HCT116 (cell line): ENCODE results near the gene ATP1B3. TPM values are rescaled to one million over a fixed set of nuclear protein-coding genes. Genes with fewer than 3 reads are reported as not detected.

Experiments
- ATAC-seq: fragments of 200-7000 bp; cut with Tn5 transposase; 2 replicates; pipeline ENCODE4 v1.9.1; 2020; ENCODE audit warnings: mild to moderate bottlenecking, moderate library complexity
- BruUV-seq: library from RNA; stranded (reverse); fragments of 400-500 nt; replicated peaks from 2 replicates; lab custom pipeline; 2021; lab: Mats Ljungman, UMichigan
- CTCF ChIA-PET: fragments of 300-600 bp; sonication (Branson Sonifier 250); formaldehyde crosslinking; loops from one replicate; lab custom pipeline; 2021; ENCODE audit warnings: antibody characterized with exemption; lab: Charles Lee
- POLR2A ChIA-PET: fragments of 300-600, 350-600 bp; sonication (Branson Sonifier 250); formaldehyde crosslinking; loops from one replicate; lab custom pipeline; 2021; ENCODE audit warnings: antibody characterized with exemption; lab: Charles Lee
- RAD21 ChIA-PET, 2 experiments: fragments of 300-600 bp; sonication (Branson Sonifier 250); formaldehyde crosslinking; loops; one replicate each; lab custom pipeline; 2023; ENCODE audit warnings: low total read pairs in 2 of 2; ENCODE audit not compliant: uncharacterized antibody in 2 of 2, unreplicated experiment in 2 of 2, low non-redundant PET in 1 of 2; lab: Charles Lee
- DNase-seq: peaks from one replicate; pipeline ENCODE4 v3.0.0-alpha.2; 2010; ENCODE audit warnings: low read depth, low spot score
- H2AFZ ChIP-seq: fragments of 200-600 bp; shearing (Covaris generic), sonication (generic); 2 replicates; pipeline ENCODE4 v1.6.1; 2017; ENCODE audit warnings: low read depth, mixed run types, mixed read lengths, antibody characterized with exemption, low read length; ENCODE audit not compliant: poor library complexity, severe bottlenecking
- H3K27ac ChIP-seq: 2 replicates; pipeline ENCODE4 v1.5.1; 2012; ENCODE audit warnings: low read depth, low read length
- H3K27me3 ChIP-seq: fragments of 200-600 bp; sonication (generic); 2 replicates; pipeline ENCODE4 v1.6.1; 2016; ENCODE audit warnings: mixed run types, low read length, mixed read lengths; ENCODE audit not compliant: insufficient read depth
- H3K36me3 ChIP-seq, 2 experiments: fragments of 200-500 bp in 1 of 2; fragments of 200-600 bp in 1 of 2; sonication (Bioruptor generic) in 1 of 2; sonication (generic) in 1 of 2; 2 replicates each; pipeline versions ENCODE4 v1.5.1 to v1.6.1; 2014 to 2016; ENCODE audit warnings: low read length in 2 of 2, inconsistent platforms in 1 of 2, mixed read lengths in 1 of 2, mixed run types in 1 of 2; ENCODE audit not compliant: insufficient read depth in 2 of 2, control insufficient read depth in 1 of 2
- H3K4me1 ChIP-seq, 2 experiments: fragments of 200-600 bp in 1 of 2; sonication (generic) in 1 of 2; 2 replicates each; pipeline versions ENCODE4 v1.5.1 to v1.6.1; 2012 to 2017; ENCODE audit warnings: low read length in 2 of 2, inconsistent platforms in 1 of 2, mild to moderate bottlenecking in 1 of 2, mixed read lengths in 1 of 2, mixed run types in 1 of 2, moderate library complexity in 1 of 2; ENCODE audit not compliant: insufficient read depth in 2 of 2, control insufficient read depth in 1 of 2
- H3K4me2 ChIP-seq: fragments of 200-600 bp; sonication (generic); 2 replicates; pipeline ENCODE4 v1.6.1; 2017; ENCODE audit warnings: mixed run types, low read length, mixed read lengths
- H3K4me3 ChIP-seq, 2 experiments: fragments of 200-600 bp in 1 of 2; sonication (generic) in 1 of 2; replicated peaks in 1 of 2; 2 replicates each; pipeline ENCODE4 v1.5.1; 2011 to 2016; ENCODE audit warnings: low read length in 2 of 2, control low read depth in 1 of 2, low read depth in 1 of 2, mild to moderate bottlenecking in 1 of 2, mixed read lengths in 1 of 2, mixed run types in 1 of 2
- H3K79me2 ChIP-seq: fragments of 200-600 bp; sonication (generic); 2 replicates; pipeline ENCODE4 v1.6.1; 2017; ENCODE audit warnings: mild to moderate bottlenecking, mixed run types, low read length, moderate library complexity, mixed read lengths; ENCODE audit not compliant: insufficient read depth
- H3K9ac ChIP-seq: fragments of 200-600 bp; sonication (generic); 2 replicates; pipeline ENCODE4 v1.6.1; 2016; ENCODE audit warnings: low read length, mixed read lengths
- H3K9me2 ChIP-seq: fragments of 200-600 bp; sonication (generic), shearing (Covaris generic); 2 replicates; pipeline ENCODE4 v1.6.1; 2017; ENCODE audit warnings: mixed run types, mild to moderate bottlenecking, moderate library complexity; ENCODE audit not compliant: insufficient read depth
- H3K9me3 ChIP-seq, 2 experiments: fragments of 200-500 bp in 1 of 2; fragments of 200-600 bp in 1 of 2; sonication (Bioruptor generic) in 1 of 2; sonication (generic) in 1 of 2; 2 replicates each; pipeline ENCODE4 v1.6.1; 2014 to 2017; ENCODE audit warnings: low read length in 2 of 2, mixed read lengths in 2 of 2, inconsistent platforms in 1 of 2, low read depth in 1 of 2, mild to moderate bottlenecking in 1 of 2, mixed run types in 1 of 2, moderate library complexity in 1 of 2; ENCODE audit not compliant: control insufficient read depth in 1 of 2, insufficient read depth in 1 of 2
- H4K20me1 ChIP-seq: fragments of 200-600 bp; sonication (generic), shearing (Covaris generic); 2 replicates; pipeline ENCODE4 v1.6.1; 2017; ENCODE audit warnings: mixed run types, mild to moderate bottlenecking, moderate library complexity; ENCODE audit not compliant: insufficient read depth
- CBX3 ChIP-seq: IDR thresholded peaks from 2 replicates; pipeline ENCODE4 v1.6.1; 2012; ENCODE audit warnings: low read depth
- CEBPB ChIP-seq: IDR thresholded peaks from 2 replicates; pipeline ENCODE4 v1.6.1; 2012; ENCODE audit warnings: low read depth
- EZH2phosphoT487 ChIP-seq: fragments of 200-600 bp; IDR thresholded peaks from 2 replicates; pipeline ENCODE4 v1.6.1; 2018; ENCODE audit warnings: antibody characterized with exemption, borderline replicate concordance
- FOSL1 ChIP-seq: IDR thresholded peaks from 2 replicates; pipeline ENCODE4 v1.6.1; 2012; ENCODE audit warnings: low read depth
- JUND ChIP-seq: IDR thresholded peaks from 2 replicates; pipeline ENCODE4 v1.6.1; 2012
- POLR2A ChIP-seq: IDR thresholded peaks from 2 replicates; pipeline ENCODE4 v1.7.0; 2011; ENCODE audit warnings: borderline replicate concordance; ENCODE audit not compliant: insufficient read depth, insufficient read length; ENCODE audit errors: extremely low read depth
- RAD21 ChIP-seq: IDR thresholded peaks from 2 replicates; pipeline ENCODE4 v1.6.1; 2012; ENCODE audit warnings: low read depth, mild to moderate bottlenecking
- SIN3A ChIP-seq: IDR thresholded peaks from 2 replicates; pipeline ENCODE4 v1.6.1; 2012; ENCODE audit warnings: low read depth
- SP1 ChIP-seq: IDR thresholded peaks from 2 replicates; pipeline ENCODE4 v1.6.1; 2012; ENCODE audit warnings: low read depth
- TCF7L2 ChIP-seq: IDR thresholded peaks from 2 replicates; pipeline ENCODE4 v1.7.0; 2011; ENCODE audit warnings: borderline replicate concordance, inconsistent platforms; ENCODE audit not compliant: insufficient read depth, insufficient read length; ENCODE audit errors: extremely low read depth
- YY1 ChIP-seq: IDR thresholded peaks from 2 replicates; pipeline ENCODE4 v1.6.1; 2011; ENCODE audit warnings: low read length, low read depth, moderate library complexity, mild to moderate bottlenecking; ENCODE audit not compliant: insufficient replicate concordance; ENCODE audit errors: extremely low read depth
- intact Hi-C: fragments of 100-400 bp; cut with micrococcal nuclease; formaldehyde crosslinking; loops from 2 replicates; pipeline ENCODE4 v1.10.0; 2022
- total RNA-seq: library from RNA; stranded (reverse); gene quantifications from one replicate; pipeline ENCODE4 v1.2.1, GENCODE V29; 2021; ENCODE audit not compliant: unreplicated experiment
- TF ChIP-seq, protein P1 (sequence below): IDR thresholded peaks from 2 replicates; pipeline ENCODE4 v1.6.1; 2011; ENCODE audit warnings: mild to moderate bottlenecking, low read length, moderate library complexity; ENCODE audit not compliant: insufficient replicate concordance; ENCODE audit errors: extremely low read depth
- TF ChIP-seq, protein P2 (sequence below), 3 experiments: fragments of 200-600 bp in 1 of 3; sonication (generic) in 1 of 3; IDR thresholded peaks in 2 of 3; conservative IDR thresholded peaks in 1 of 3; 2 replicates each; pipeline ENCODE4 v1.5.1; 2012 to 2017; ENCODE audit warnings: low read depth in 2 of 3, low read length in 2 of 3, antibody characterized with exemption in 1 of 3, borderline replicate concordance in 1 of 3, control low read depth in 1 of 3, mild to moderate bottlenecking in 1 of 3, mixed read lengths in 1 of 3, mixed run types in 1 of 3, moderate library complexity in 1 of 3; ENCODE audit not compliant: insufficient read depth in 1 of 3
- TF ChIP-seq, protein P3 (sequence below): IDR thresholded peaks from 2 replicates; pipeline ENCODE4 v1.6.1; 2012
- TF ChIP-seq, protein P4 (sequence below): IDR thresholded peaks from 2 replicates; pipeline ENCODE4 v1.6.1; 2012; ENCODE audit warnings: low read depth
- TF ChIP-seq, protein P5 (sequence below): IDR thresholded peaks from 2 replicates; pipeline ENCODE4 v1.6.1; 2012

ATP1B3 gene
- total RNA-seq, 1 experiment from 2014 or later = 147 TPM

DNA sequence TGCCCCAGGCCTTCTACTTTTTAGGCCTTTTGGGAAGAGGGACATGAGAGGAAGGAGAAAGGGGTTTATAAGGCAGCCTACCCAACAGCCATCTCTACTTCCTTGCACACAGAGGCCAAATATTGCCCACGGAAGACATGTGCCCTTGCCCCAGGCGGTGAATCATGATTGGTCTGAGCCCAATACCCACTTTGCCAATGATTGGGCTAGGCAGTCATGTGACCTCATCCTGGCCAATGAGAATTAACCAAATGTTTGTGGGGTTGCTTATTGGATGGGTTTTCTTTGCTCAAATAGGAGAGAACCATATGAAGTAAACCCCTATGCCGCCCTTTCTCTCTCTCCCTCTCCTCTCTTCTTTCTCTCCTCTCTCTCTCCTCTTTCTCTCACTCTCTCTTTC, 42.2 kb upstream of the ATP1B3 start (continued):
- TF ChIP-seq, protein P1, sequence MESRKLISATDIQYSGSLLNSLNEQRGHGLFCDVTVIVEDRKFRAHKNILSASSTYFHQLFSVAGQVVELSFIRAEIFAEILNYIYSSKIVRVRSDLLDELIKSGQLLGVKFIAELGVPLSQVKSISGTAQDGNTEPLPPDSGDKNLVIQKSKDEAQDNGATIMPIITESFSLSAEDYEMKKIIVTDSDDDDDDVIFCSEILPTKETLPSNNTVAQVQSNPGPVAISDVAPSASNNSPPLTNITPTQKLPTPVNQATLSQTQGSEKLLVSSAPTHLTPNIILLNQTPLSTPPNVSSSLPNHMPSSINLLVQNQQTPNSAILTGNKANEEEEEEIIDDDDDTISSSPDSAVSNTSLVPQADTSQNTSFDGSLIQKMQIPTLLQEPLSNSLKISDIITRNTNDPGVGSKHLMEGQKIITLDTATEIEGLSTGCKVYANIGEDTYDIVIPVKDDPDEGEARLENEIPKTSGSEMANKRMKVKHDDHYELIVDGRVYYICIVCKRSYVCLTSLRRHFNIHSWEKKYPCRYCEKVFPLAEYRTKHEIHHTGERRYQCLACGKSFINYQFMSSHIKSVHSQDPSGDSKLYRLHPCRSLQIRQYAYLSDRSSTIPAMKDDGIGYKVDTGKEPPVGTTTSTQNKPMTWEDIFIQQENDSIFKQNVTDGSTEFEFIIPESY = no peak
- TF ChIP-seq, protein P2, sequence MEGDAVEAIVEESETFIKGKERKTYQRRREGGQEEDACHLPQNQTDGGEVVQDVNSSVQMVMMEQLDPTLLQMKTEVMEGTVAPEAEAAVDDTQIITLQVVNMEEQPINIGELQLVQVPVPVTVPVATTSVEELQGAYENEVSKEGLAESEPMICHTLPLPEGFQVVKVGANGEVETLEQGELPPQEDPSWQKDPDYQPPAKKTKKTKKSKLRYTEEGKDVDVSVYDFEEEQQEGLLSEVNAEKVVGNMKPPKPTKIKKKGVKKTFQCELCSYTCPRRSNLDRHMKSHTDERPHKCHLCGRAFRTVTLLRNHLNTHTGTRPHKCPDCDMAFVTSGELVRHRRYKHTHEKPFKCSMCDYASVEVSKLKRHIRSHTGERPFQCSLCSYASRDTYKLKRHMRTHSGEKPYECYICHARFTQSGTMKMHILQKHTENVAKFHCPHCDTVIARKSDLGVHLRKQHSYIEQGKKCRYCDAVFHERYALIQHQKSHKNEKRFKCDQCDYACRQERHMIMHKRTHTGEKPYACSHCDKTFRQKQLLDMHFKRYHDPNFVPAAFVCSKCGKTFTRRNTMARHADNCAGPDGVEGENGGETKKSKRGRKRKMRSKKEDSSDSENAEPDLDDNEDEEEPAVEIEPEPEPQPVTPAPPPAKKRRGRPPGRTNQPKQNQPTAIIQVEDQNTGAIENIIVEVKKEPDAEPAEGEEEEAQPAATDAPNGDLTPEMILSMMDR (IDR thresholded peaks at IDR 0.05 in 2 of 3, conservative IDR thresholded peaks at IDR 0.05 in 1 of 3; ENCODE audit: borderline replicate concordance in 1 of 3, insufficient read depth in 1 of 3, low read depth in 2 of 3, low read length in 2 of 3) = no peak
- TF ChIP-seq CBX3 = no peak
- TF ChIP-seq JUND = no peak
- no peak for TF ChIP-seq SP1
- TF ChIP-seq, protein P3, sequence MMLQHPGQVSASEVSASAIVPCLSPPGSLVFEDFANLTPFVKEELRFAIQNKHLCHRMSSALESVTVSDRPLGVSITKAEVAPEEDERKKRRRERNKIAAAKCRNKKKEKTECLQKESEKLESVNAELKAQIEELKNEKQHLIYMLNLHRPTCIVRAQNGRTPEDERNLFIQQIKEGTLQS = no peak
- TF ChIP-seq YY1 = no peak
- TF ChIP-seq TCF7L2 = no peak
- TF ChIP-seq RAD21 = no peak

DNA sequence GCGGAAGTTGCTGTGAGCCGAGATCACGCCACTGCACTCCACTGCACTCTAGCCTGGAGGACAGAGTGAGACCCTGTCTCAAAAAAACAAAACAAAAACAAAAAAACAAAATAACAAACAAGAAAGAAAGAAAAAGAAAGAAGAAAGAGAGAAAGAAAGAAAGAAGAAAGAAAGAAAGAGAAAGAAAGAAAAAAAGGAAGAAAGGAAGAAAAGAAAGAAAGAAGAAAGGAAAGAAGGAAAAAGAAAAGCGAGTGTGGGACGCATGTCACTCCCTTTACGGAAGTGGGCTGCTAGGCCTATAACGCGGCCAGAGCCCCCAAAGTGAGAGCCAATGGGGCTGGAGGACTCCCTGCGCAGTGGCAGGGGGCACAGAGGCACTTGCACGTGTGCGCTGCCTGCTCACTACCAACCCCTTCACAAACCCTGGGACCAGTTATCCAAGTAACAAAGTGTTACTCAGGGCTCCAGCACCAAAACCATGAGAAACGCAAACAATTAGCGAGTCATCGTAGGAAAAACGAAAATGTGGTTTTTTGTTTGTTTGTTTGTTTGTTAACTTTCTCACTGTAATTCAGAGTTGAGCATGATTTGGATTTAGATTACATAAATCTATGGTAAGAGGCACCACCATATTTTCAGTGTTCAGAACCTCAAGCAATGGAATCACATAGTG, 40.8 kb upstream of the ATP1B3 start:
- Histone ChIP-seq H2AFZ (no peak overlapping the region), H3K36me3 (no peaks in the 10 kb centered on the region), H3K27ac (no peak overlapping the region), H3K4me3 (no peak overlapping the region), H3K27me3 (no peaks in the 10 kb centered on the region), H3K9me2 (no peaks in the 10 kb centered on the region), H3K9me3 (no peaks in the 10 kb centered on the region), H3K79me2 (no peaks in the 10 kb centered on the region), H3K4me2 (no peak overlapping the region), H4K20me1 (no peaks in the 10 kb centered on the region), H3K4me1 (peaks cover 0 to 1% of the 10 kb centered on the region in 2 experiments; a peak in 1 of 4 replicates), H3K9ac (no peak overlapping the region)
- ATAC-seq (no peak), DNase-seq (no peak)
- TF ChIP-seq EZH2phosphoT487 = no peak
- no peak for TF ChIP-seq CBX3
- no peak for TF ChIP-seq SP1
- no peak for TF ChIP-seq JUND
- TF ChIP-seq YY1 = no peak
- TF ChIP-seq, protein P4, sequence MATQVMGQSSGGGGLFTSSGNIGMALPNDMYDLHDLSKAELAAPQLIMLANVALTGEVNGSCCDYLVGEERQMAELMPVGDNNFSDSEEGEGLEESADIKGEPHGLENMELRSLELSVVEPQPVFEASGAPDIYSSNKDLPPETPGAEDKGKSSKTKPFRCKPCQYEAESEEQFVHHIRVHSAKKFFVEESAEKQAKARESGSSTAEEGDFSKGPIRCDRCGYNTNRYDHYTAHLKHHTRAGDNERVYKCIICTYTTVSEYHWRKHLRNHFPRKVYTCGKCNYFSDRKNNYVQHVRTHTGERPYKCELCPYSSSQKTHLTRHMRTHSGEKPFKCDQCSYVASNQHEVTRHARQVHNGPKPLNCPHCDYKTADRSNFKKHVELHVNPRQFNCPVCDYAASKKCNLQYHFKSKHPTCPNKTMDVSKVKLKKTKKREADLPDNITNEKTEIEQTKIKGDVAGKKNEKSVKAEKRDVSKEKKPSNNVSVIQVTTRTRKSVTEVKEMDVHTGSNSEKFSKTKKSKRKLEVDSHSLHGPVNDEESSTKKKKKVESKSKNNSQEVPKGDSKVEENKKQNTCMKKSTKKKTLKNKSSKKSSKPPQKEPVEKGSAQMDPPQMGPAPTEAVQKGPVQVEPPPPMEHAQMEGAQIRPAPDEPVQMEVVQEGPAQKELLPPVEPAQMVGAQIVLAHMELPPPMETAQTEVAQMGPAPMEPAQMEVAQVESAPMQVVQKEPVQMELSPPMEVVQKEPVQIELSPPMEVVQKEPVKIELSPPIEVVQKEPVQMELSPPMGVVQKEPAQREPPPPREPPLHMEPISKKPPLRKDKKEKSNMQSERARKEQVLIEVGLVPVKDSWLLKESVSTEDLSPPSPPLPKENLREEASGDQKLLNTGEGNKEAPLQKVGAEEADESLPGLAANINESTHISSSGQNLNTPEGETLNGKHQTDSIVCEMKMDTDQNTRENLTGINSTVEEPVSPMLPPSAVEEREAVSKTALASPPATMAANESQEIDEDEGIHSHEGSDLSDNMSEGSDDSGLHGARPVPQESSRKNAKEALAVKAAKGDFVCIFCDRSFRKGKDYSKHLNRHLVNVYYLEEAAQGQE = no peak
- TF ChIP-seq CEBPB = no peak
- no peak for TF ChIP-seq SIN3A
- no peak for TF ChIP-seq POLR2A
- TF ChIP-seq TCF7L2 = no peak
- no peak for TF ChIP-seq FOSL1
- TF ChIP-seq, protein P5, sequence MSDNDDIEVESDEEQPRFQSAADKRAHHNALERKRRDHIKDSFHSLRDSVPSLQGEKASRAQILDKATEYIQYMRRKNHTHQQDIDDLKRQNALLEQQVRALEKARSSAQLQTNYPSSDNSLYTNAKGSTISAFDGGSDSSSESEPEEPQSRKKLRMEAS = no peak
- ChIA-PET POLR2A (no interaction called here), CTCF (no interaction called here), RAD21 (no interaction called here)
- BruUV-seq = no TSS peak
- intact Hi-C loops = no loop called here
